Measurements from ENCODE around the gene MRGPRG.

DNA sequence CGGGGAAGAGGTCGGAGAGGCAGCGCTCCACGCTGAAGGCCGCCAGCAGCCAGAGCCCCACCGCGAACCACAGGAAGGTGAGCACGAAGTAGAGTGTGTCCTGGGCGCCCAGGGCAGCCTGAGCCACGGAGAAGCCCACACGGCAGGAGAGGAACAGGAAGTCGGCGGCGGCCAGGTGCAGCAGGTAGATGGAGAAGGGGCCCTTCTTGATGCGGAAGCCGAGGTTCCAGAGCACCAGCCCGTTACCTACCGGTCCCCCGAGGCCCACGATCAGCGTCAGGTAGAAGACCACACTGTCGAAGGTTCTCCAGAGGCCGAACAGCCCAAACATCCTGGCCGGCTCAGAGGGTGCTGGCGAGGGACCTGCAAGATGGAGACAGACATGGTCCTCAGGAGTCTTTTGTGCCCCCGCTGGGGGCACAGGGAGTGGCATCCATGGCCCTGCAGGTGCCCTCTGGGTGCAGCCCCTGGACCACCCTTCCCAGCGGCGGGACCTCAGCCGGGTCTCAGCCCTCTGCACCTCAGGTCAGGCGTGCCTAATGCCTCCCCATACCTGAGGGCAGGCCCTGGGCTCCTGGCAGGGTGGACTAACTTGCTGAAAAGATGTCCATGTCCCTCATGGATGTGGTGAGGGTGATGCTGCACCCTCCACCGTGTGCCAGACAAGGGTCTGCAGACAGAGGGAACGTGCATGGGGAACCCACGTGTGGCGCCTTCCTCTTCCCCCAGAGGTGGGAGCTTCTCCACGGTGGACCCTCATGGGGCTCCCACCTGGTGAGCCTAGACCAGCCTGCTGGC, at the start of gene MRGPRG:
- TF ChIP-seq, protein P1, sequence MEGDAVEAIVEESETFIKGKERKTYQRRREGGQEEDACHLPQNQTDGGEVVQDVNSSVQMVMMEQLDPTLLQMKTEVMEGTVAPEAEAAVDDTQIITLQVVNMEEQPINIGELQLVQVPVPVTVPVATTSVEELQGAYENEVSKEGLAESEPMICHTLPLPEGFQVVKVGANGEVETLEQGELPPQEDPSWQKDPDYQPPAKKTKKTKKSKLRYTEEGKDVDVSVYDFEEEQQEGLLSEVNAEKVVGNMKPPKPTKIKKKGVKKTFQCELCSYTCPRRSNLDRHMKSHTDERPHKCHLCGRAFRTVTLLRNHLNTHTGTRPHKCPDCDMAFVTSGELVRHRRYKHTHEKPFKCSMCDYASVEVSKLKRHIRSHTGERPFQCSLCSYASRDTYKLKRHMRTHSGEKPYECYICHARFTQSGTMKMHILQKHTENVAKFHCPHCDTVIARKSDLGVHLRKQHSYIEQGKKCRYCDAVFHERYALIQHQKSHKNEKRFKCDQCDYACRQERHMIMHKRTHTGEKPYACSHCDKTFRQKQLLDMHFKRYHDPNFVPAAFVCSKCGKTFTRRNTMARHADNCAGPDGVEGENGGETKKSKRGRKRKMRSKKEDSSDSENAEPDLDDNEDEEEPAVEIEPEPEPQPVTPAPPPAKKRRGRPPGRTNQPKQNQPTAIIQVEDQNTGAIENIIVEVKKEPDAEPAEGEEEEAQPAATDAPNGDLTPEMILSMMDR (IDR thresholded peaks at IDR 0.05; ENCODE audit: borderline replicate concordance, extremely low read depth, low read length, poor library complexity, severe bottlenecking), result no peak
- no peak for TF ChIP-seq EZH2 (IDR thresholded peaks at IDR 0.05; ENCODE audit: borderline replicate concordance, low read depth, low read length, severe bottlenecking)
